ENCODE measurements around the gene CDH23. TPM values are rescaled to one million over a fixed set of nuclear protein-coding genes. Genes with fewer than 3 reads are reported as not detected.

CDH23 gene
- total and polyA plus RNA-seq, 2 of the 8 experiments (the other 6 are each of a cell fraction or from before 2014, with no cell fraction given): 1.9 to 4.9 TPM

DNA sequence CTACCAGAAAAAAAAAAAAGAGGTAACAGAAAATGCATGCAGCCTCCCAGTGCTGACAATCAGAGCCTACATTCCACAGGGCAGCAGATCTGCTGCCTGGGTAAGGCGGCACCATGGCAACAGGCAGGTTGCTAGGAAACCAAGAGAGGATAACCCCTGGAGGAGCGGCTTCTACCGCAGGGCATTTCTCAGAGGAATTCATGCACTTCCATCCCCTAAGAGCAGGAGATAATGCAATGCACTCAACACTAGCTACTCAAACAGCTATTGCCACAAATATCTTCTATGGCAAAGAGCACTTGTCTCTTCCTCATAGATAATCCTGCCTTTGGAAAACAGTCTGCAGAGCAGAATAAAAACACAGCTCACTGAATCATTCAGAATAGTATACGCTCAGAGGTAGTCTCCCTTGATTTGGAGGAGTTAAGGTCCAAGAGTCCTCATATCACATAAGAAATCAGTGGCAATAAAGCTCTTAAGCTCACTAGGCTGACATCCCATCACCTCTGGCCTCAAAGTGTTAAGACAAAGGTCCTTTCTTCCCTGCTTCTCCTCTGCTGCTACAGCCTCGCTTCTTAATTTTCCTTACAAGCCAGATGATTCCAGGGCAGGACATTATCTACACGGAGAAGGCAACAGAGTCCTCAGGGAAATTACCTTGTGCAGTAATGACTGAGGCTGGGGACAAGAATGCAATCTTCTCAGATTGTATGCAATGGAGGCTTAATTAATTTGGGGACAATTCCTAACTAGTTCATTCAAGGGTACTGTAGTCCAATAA, 443.6 kb downstream of the CDH23 start:
- Histone ChIP-seq H3K36me3 (ENCODE audit: control insufficient read depth in 2 of 4, insufficient read depth in 4 of 4, low read length in 3 of 4) (no peaks in the 10 kb centered on the region), H2BK15ac (ENCODE audit: low read length) (no peak overlapping the region), H3K79me1 (ENCODE audit: low read depth, low read length) (peaks cover 23% of the 10 kb centered on the region), H3K18ac (ENCODE audit: extremely low read depth, low read length) (no peak overlapping the region), H3K9ac (replicated peaks in 1 of 4; ENCODE audit: extremely low read depth in 1 of 4, low read depth in 3 of 4, low read length in 3 of 4) (no peak overlapping the region; a peak in 1 of 7 replicates), H4K91ac (replicated peaks; ENCODE audit: insufficient read length, low read length) (no peak overlapping the region), H2BK12ac (ENCODE audit: low read depth, low read length) (no peak overlapping the region), H3K4me2 (ENCODE audit: insufficient read depth in 1 of 2, low read depth in 2 of 2, low read length in 2 of 2) (peak overlapping the region; percentile 6 to 45; a peak in 2 of 4 replicates), H2AFZ (ENCODE audit: low read length) (no peak overlapping the region), H2AK5ac (ENCODE audit: low read depth, low read length) (no peak overlapping the region), H3K79me2 (ENCODE audit: control insufficient read depth in 1 of 2, insufficient read depth in 2 of 2, low read length in 2 of 2) (peaks cover 49 to 97% of the 10 kb centered on the region in 2 experiments), H3K23me2 (ENCODE audit: low read depth, low read length) (no peaks in the 10 kb centered on the region), H4K20me1 (replicated peaks in 1 of 2; ENCODE audit: control insufficient read depth in 1 of 2, insufficient read depth in 2 of 2, low read length in 2 of 2) (peaks cover 40 to 52% of the 10 kb centered on the region in 2 experiments), H3K4me1 (replicated peaks in 1 of 4; ENCODE audit: control insufficient read depth in 3 of 4, insufficient read depth in 4 of 4, low read length in 3 of 4) (peaks cover 11 to 28% (median 12%) of the 10 kb centered on the region in 4 experiments), H3K14ac (ENCODE audit: insufficient read length) (no peak overlapping the region), H3K23ac (ENCODE audit: insufficient read length) (no peak overlapping the region), H3K4ac (replicated peaks; ENCODE audit: insufficient read length, low read depth, low read length) (no peak overlapping the region), H3K4me3 (ENCODE audit: extremely low read depth in 1 of 4, insufficient read depth in 2 of 4, low read depth in 3 of 4, low read length in 4 of 4) (no peak overlapping the region), H2BK5ac (ENCODE audit: low read depth, low read length) (no peak overlapping the region), H2BK20ac (ENCODE audit: low read length) (no peak overlapping the region), H3K27me3 (replicated peaks in 1 of 4; ENCODE audit: control insufficient read depth in 3 of 4, extremely low read depth in 1 of 4, insufficient read depth in 3 of 4, low read length in 3 of 4) (no peaks in the 10 kb centered on the region), H3K27ac (ENCODE audit: low read depth, low read length) (peak overlapping the region; percentile 23; the same call in 1 of the 2 replicates), H2BK120ac (replicated peaks; ENCODE audit: low read depth, low read length) (no peak overlapping the region), H3K56ac (replicated peaks; ENCODE audit: insufficient read length, low read depth, low read length) (no peak overlapping the region), H3K9me3 (ENCODE audit: insufficient read depth in 2 of 2, low read depth in 1 of 2, low read length in 1 of 2) (no peaks in the 10 kb centered on the region), H4K8ac (ENCODE audit: extremely low read depth, insufficient read depth, low read length) (no peak overlapping the region), H4K5ac (ENCODE audit: insufficient read length, low read depth, low read length) (no peak overlapping the region)
- CTCF ChIA-PET (ENCODE audit: partially characterized antibody): interaction anchor here (1.0 to 11.0 kb wide), 8 partner anchors 10 to 256 kb away, joined by 3 to 113 read pairs (median 3); partner anchors contain the start of gene PSAP
- DNase-seq (ENCODE audit: low read depth in 1 of 2, low spot score in 2 of 2) (peak; percentile 62 to 90), FAIRE-seq (peak; percentile 89)
- no peak for TF ChIP-seq ASH2L (IDR thresholded peaks at IDR 0.05; ENCODE audit: low read length)
- no peak for TF ChIP-seq CHD1 (IDR thresholded peaks at IDR 0.05; ENCODE audit: low read depth, low read length)
- TF ChIP-seq YY1 (IDR thresholded peaks at IDR 0.05; ENCODE audit: low read depth, low read length): peak; percentile 38; the same call in 1 of the 2 replicates
- peak; percentile 23 for TF ChIP-seq NANOG (IDR thresholded peaks at IDR 0.05; ENCODE audit: insufficient read depth, low read depth, low read length, poor library complexity, severe bottlenecking)
- peak in 1 of 2 experiments; percentile 66; a peak in 1 of 4 replicates for TF ChIP-seq SIN3A (conservative IDR thresholded peaks at IDR 0.05 in 1 of 2, IDR thresholded peaks at IDR 0.05 in 1 of 2; ENCODE audit: low read depth in 1 of 2, low read length in 2 of 2)
- no peak for TF ChIP-seq CBX5 (IDR thresholded peaks at IDR 0.05; ENCODE audit: low read depth, low read length)
- TF ChIP-seq ZNF274 (IDR thresholded peaks at IDR 0.05; ENCODE audit: borderline replicate concordance, extremely low read depth, low read length): no peak
- peak; percentile 84; the same call in 1 of the 2 replicates for TF ChIP-seq TEAD4 (IDR thresholded peaks at IDR 0.05; ENCODE audit: low read depth, low read length)
- no peak for TF ChIP-seq CEBPB (IDR thresholded peaks at IDR 0.05; ENCODE audit: low read depth, low read length)
- TF ChIP-seq, protein P1, sequence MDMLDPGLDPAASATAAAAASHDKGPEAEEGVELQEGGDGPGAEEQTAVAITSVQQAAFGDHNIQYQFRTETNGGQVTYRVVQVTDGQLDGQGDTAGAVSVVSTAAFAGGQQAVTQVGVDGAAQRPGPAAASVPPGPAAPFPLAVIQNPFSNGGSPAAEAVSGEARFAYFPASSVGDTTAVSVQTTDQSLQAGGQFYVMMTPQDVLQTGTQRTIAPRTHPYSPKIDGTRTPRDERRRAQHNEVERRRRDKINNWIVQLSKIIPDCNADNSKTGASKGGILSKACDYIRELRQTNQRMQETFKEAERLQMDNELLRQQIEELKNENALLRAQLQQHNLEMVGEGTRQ (IDR thresholded peaks at IDR 0.05; ENCODE audit: low read length): no peak
- TF ChIP-seq RFX5 (IDR thresholded peaks at IDR 0.05; ENCODE audit: borderline replicate concordance, low read depth, low read length): 0 out of 2 replicates have a peak, but pooled peaks have one; percentile 43
- WGBS, 2 experiments (ENCODE audit: extremely low coverage in 1 of 2, insufficient coverage in 1 of 2, insufficient read length in 1 of 2, insufficient replicate concordance in 2 of 2, low coverage in 1 of 2, low lambda C conversion rate in 2 of 2, missing lambda C conversion rate in 1 of 2): 24% methylated on average over 6 of the region's 6 CpGs; no CpG with 5 or more reads in 1 of the 2 experiments
- POLR2A ChIA-PET (ENCODE audit: partially characterized antibody): interaction anchor here (0.6 to 3.6 kb wide), 3 partner anchors 10 to 34 kb away, joined by 3 to 20 read pairs (median 4); partner anchors contain the start of gene PSAP
